Omental fat pad (tissue), 4 donors: ENCODE data around the gene SH3BGRL2. TPM values are rescaled to one million over a fixed set of nuclear protein-coding genes. Genes with fewer than 3 reads are reported as not detected.

Experiments
- ATAC-seq: fragments of 150-250 bp; one replicate; pipeline ENCODE4 v1.9.1; 2016; ENCODE audit warnings: mild to moderate bottlenecking, moderate library complexity; ENCODE audit not compliant: low FRiP score
- DNase-seq: peaks from one replicate; pipeline ENCODE4 v3.0.0-alpha.2; 2019; ENCODE audit warnings: low spot score
- total RNA-seq, 4 donors: library from RNA; depleted of rRNA; stranded (reverse); fragments of >200 nt; gene quantifications; one replicate each; pipeline ENCODE4 v1.1.0, GENCODE V29; 2016
- TF ChIP-seq, protein P1 (sequence below), 3 donors: fragments of 450-650 bp; IDR thresholded peaks; one replicate each; pipeline ENCODE4 v1.5.1; 2016 to 2017; ENCODE audit warnings: antibody characterized with exemption in 3 of 3, mild to moderate bottlenecking in 3 of 3, moderate library complexity in 2 of 3

The SH3BGRL2 gene
- total RNA-seq, 4 donors from 2014 or later: 22.9 to 179 (median 39.0) TPM

DNA sequence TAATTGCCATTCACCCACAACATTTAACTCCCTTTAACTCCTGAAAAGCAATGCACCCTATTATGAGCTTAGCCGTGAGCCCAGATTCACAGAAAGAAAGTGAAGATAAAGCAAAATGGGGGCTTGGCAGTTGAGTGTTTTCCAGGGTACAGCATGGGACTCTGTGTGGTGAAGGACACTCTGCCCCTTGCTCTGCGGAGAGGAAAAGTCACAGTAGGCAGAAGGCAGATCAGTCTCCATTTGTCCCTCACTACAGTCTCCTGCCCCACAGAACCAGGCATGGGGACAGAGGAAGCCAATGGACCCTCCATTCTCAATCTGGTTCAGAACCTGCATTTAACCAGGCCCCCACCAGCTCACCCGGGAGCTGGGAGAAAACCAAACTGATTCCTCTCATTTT, 30.8 kb upstream of the SH3BGRL2 start:
- ATAC-seq: no peak
- DNase-seq: no peak
- TF ChIP-seq, protein P1, sequence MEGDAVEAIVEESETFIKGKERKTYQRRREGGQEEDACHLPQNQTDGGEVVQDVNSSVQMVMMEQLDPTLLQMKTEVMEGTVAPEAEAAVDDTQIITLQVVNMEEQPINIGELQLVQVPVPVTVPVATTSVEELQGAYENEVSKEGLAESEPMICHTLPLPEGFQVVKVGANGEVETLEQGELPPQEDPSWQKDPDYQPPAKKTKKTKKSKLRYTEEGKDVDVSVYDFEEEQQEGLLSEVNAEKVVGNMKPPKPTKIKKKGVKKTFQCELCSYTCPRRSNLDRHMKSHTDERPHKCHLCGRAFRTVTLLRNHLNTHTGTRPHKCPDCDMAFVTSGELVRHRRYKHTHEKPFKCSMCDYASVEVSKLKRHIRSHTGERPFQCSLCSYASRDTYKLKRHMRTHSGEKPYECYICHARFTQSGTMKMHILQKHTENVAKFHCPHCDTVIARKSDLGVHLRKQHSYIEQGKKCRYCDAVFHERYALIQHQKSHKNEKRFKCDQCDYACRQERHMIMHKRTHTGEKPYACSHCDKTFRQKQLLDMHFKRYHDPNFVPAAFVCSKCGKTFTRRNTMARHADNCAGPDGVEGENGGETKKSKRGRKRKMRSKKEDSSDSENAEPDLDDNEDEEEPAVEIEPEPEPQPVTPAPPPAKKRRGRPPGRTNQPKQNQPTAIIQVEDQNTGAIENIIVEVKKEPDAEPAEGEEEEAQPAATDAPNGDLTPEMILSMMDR (IDR thresholded peaks at IDR 0.05): no peak

DNA sequence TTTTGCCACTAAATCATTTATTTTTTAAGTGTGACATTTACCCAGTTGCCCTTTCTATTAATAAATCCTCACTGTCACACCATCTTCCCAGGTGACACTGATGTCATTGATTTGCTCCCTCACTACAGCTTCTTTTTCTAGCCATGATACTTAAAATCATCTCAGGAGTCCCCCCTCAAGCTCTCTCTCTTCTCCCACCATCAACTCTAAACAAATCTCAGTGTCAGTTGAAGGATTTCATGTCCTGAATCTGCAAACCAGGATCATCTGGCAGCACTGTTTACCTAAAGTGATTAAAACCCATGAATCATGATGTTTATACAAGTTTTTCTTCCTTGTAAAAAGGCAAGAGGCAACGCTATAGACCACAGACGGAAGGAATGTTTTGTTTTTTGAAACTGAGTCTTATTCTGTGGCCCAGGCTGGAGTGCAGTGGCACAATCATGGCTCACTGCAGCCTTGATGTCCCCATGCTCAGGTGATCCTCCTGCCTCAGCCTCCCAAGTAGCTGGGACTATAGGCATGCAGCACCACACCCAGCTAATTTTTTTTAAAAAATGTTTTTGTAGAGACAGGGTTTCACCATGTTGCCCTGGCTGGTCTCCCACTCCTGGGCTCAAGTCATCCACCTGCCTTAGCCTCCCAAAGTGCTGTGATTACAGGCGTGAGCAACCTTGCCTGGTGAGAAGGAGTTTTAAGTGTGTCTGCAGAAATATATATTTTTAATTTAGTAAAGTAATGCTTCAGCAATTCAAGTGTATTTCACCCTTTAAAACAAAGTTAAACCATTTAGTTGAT, 30.1 kb upstream of the SH3BGRL2 start:
- TF ChIP-seq, protein P1 (IDR thresholded peaks at IDR 0.05): no peak
- ATAC-seq: no peak
- DNase-seq: no peak

DNA sequence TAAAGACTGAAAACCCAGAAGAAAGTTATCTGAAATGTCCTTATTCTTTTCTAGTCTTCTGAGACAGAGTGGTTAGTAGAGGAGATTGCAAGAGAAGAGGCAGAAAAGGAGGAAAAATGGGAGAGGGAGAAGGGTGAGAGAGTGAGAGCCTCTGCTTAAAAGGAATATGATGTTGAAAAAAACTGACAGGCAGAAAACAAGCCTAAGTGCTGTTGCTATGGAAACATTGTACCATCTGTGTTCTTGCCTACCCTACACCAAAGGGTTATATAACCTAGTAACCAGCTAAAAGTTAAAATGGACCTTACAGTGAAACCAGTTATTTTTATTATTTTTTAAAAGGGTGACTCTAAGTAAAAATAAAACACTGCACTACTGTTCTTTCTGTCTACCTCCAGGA, 28.3 kb upstream of the SH3BGRL2 start:
- ATAC-seq (no peak), DNase-seq (no peak)
- TF ChIP-seq, protein P1 (IDR thresholded peaks at IDR 0.05): no peak

DNA sequence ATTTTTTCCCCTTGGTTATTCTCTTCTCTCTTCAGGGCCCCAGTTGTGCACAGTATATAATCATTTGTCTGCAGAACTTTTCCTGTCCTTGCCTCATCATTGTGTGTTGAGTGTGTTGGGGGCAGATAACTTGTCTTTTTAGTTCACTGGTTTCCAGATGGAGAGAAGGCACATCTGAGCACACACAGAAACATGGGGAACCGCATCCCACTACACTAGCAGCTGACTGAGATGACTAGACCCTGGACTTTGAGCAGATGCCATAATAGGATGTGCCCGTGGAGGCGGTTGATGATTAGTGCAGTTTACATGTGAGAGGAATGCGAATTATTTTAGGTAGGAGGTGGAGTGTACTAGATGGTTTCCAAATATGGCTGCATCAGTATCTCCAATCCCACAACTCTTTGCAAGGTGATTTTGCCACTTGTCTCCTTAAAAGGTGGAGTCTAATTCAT, 26.5 kb upstream of the SH3BGRL2 start:
- ATAC-seq: no peak
- DNase-seq: no peak
- TF ChIP-seq, protein P1 (IDR thresholded peaks at IDR 0.05): no peak

DNA sequence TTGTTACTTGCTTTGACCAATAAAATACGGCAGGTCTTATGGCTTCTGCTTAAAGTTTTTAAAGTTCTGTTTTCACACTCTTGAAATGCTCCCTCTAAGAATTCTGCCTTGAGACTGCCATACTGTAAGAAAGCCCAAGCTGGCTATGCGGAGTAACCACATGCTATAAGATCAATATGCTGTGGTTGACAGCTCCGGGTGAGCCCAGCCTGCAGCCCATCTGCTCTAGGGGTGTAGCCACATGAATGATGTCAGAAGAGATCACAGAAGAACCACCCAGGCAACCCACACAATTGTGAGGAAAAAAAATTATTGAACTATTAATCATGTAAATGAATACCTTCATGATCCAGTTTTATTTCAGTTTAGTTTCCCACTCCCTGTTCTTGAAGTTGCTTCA, 26.1 kb upstream of the SH3BGRL2 start:
- TF ChIP-seq, protein P1 (IDR thresholded peaks at IDR 0.05): no peak
- DNase-seq: no peak
- no peak for ATAC-seq

DNA sequence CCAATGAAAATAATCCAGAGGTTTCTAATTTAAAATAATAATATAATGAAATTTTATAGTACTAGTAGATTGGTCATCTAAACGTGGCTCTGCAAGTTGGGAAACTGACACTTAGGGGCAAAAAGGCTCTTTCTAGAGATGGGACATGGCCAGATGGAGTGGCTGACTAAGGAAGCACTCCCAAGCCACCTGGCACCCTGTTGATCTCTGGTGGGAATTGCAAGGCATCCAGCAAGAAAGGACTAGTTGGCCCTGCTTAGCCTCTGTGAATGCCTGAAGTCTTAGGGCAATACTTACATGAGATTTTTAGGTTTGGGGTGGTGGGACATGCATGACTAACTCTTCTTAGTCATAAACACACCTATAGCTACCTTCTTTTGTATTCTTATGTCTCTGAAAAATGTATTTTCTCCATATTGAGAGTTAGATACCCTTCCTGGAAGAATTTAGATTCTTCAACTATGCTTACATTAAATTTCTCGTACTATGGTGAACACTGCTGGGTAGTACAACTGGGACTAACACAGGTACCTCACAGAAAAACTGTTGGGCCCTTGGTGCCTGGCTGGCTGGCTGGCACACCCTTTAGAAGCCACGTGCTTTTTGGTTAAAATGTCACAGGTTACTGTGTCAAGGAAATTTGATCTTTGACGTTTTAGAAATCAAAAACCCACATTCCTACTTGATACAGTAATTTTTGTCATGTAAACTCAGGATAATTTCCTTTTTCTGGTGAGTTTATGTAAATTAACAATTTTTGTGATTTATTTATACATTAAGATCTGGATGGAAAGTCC, 25.0 kb upstream of the SH3BGRL2 start:
- DNase-seq (no peak), ATAC-seq (no peak)
- TF ChIP-seq, protein P1 (IDR thresholded peaks at IDR 0.05): no peak
